IMR-90 (cell line): ENCODE results near the gene RHOG.

Source experiments
- CEBPB ChIP-seq: IDR thresholded peaks from 2 replicates; pipeline ENCODE4 v1.6.1; 2012; ENCODE audit warnings: low read depth, low read length, improper control_type of control experiment
- CHD1 ChIP-seq: IDR thresholded peaks from 2 replicates; pipeline ENCODE4 v1.6.1; 2012; ENCODE audit warnings: low read depth, low read length, improper control_type of control experiment

DNA sequence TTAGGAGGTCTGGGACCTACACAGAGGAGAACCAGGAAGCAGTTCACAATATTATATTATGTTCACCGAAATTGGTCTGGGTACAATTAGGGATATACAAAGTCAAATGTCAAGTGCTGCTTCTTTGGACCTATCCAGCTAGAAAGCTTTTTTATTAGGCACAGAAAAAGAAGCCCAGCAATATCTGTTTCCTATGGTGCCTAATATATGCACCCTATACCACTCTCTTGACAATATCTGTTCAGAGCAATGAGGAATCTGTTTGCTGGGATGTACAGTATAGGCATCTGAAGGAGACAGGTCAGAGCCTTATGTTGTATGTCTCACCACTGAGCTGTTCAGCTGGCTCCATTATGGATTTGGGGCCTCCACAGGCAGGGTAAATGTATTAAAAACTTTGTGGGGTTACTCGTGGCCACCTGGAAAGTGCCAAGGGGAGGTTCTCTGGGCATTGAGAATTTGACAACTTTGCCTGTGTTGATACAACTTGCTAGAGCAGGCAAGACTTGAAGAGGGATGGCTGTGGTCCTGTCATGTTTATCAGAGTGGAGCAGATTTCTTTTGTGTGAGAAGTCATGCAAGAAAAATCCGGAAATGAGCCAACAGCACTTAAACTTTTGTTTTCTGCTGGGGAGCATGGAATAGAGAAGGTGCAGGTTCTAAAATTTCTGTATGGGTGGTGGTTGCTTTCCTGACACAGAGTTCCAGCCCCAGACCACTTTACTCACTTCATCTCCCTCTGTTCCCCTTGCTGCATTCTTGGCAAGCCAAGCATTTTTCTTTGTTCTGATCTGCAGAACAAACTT, 24.8 kb upstream of the RHOG start:
- TF ChIP-seq CHD1 (no peak), CEBPB (no peak)
